Fibroblast of pulmonary artery (primary cell): ENCODE measurements around the gene NDST1.

ENCODE experiments used
- DNase-seq: peaks from one replicate; pipeline ENCODE4 v3.0.0-alpha.2; 2010; ENCODE audit warnings: low read depth
- H3K4me3 ChIP-seq: replicated peaks from 2 replicates; pipeline ENCODE4 v1.5.1; 2011; ENCODE audit warnings: low read depth, mild to moderate bottlenecking, control low read depth, low read length, moderate library complexity
- CTCF ChIP-seq: IDR thresholded peaks from 2 replicates; pipeline ENCODE4 v1.5.1; 2011; ENCODE audit warnings: mild to moderate bottlenecking, control low read depth, low read length, inconsistent platforms; ENCODE audit errors: missing control alignments

NDST1 gene

GRCh38 chr5:150538007-150538917 lies 30.3 kb downstream of the NDST1 start:
- DNase-seq: peak; percentile 40
- TF ChIP-seq CTCF: no peak
- no peak overlapping the region for H3K4me3 ChIP-seq

GRCh38 chr5:150539206-150539605 lies 31.3 kb downstream of the NDST1 start:
- DNase-seq: no peak
- no peak for TF ChIP-seq CTCF
- no peak overlapping the region for H3K4me3 ChIP-seq

GRCh38 chr5:150540042-150540441 lies 32.1 kb downstream of the NDST1 start:
- no peak for DNase-seq
- no peak overlapping the region for H3K4me3 ChIP-seq
- TF ChIP-seq CTCF: no peak

GRCh38 chr5:150540615-150541396 lies 32.9 kb downstream of the NDST1 start:
- peak; percentile 97 for DNase-seq
- no peak overlapping the region for H3K4me3 ChIP-seq
- TF ChIP-seq CTCF: no peak

GRCh38 chr5:150541397-150541675 lies 33.4 kb downstream of the NDST1 start:
- TF ChIP-seq CTCF: no peak
- no peak overlapping the region for H3K4me3 ChIP-seq
- DNase-seq: no peak

GRCh38 chr5:150541895-150542294 lies 34.0 kb downstream of the NDST1 start:
- DNase-seq: no peak
- no peak for TF ChIP-seq CTCF
- H3K4me3 ChIP-seq: no peak overlapping the region
